HG03457 (cell line): Measurements from ENCODE around the gene GRAMD1A.
"Not testable (repeated sequence)": the region's sequence is repeated elsewhere in the genome, so short reads cannot be mapped to it uniquely, and the experiment has no call there.

Source experiments
- ATAC-seq: cut with Tn5 transposase; IDR thresholded peaks from one replicate; pipeline ENCODE4 v1.9.1; 2021; ENCODE audit warnings: moderate number of reproducible peaks; ENCODE audit not compliant: unreplicated experiment

GRAMD1A gene

DNA sequence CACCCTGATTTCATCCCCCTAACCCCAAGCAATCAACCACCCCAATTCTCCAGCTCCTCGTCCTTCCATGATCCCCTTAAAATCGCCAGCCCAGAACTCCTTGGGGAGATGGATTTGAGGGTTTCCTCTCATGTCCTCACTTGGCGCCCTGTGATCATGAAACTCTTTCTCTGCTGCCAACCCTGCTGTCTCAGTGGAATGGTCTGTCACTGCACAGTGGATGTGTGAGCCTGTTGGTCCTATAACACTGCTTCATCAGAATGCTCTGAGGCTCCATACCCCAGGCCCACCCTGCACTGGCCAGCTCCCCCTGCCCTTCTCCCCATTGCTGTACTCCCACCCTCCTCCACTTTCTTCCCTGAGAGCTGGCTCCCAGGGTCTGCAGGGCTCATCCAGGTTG is 23.5 kb upstream of the GRAMD1A start:
- ATAC-seq, result no peak

DNA sequence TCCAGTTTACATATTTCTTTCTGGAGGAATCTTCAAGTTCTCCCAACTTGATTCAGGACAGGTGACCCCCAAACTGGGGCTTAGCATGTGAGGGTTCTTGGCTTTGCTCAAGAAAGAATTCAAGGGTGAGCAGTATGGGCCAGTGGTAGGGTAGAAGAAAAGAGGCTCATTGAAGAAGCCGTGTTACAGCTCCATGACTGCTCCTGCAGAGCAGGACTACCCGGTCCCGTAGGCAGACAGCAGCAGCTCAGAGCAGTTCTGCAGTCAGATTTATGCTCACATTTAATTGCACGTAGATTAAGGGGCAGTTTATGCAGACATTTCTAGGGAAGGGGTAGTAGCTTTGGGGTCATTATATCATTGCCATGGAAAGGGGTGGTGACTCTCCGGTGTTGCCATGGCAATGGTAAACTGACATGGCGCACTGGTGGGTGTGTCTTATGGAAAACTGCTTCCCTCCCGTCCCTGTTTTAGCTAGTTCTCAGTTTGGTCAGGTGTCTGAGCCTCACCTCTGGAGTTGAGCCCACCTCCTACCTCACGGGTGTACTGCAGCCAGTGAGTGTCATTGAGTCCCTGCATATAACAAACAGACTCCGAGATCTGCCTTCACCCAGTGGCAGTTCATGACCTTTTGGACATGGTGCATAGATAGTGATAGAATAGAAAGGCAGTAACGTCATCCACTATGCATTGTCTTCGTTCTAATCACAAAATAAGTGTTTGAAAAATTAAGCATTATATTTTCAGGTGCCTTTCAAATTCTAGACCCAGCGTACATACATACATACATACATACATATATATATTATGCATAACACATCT is 20.1 kb upstream of the GRAMD1A start:
- no peak for ATAC-seq

DNA sequence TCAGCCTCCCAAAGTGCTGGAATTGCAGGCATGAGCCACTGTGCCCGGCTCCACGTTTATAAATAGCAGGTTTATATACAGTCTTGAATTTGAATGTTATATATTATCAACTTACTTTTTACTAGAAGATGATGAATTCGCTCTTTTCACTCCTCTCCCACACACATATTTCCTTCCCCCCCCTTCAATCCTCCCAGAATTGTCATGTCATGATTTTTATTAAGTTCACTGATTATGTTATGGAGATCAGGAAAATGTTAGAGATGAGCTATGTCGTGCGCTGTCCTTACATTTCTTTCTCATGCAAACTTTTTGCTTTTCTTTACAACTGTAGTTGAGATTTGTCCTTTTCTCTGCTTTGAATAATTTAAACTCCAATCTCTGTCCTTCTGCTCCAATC is 17.8 kb upstream of the GRAMD1A start:
- no peak for ATAC-seq

DNA sequence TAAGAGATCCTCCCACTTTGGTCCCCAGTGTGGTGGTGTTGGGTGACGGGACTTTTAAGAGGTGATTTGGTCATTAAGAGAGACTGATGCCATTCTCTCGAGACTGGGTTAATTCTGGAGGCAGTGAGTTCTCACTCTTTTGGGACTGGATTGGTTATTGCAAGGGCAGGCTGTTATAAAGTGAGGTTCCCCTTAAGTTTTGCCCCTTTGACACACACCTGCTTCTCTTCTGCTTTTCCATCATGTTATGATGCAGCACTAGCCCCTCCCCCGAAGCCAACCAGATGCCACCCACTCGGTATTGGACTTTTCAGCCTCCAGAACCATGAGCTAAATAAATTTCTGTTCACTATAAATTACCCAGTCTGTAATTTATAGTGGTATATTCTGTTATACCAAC is 16.3 kb upstream of the GRAMD1A start:
- ATAC-seq, result no peak

DNA sequence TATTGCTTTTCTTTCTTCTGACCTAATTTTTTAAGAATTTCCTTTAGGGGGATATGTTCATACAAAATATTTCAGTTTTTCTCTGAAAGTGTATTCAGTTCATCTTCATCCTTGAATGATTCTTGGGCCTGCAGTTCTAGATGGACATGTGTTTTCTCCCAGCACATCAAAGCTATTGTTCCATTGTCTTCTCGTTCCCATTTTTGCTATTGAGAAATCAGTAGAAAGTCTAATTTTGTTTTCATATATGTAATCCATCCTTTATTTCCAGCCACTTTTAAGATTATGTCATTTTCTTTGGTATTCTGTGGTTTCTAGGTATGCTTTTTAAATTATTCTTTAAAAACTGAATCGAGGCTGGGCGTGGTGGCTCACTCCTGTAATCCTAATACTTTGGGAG is 15.8 kb upstream of the GRAMD1A start:
- no peak for ATAC-seq

DNA sequence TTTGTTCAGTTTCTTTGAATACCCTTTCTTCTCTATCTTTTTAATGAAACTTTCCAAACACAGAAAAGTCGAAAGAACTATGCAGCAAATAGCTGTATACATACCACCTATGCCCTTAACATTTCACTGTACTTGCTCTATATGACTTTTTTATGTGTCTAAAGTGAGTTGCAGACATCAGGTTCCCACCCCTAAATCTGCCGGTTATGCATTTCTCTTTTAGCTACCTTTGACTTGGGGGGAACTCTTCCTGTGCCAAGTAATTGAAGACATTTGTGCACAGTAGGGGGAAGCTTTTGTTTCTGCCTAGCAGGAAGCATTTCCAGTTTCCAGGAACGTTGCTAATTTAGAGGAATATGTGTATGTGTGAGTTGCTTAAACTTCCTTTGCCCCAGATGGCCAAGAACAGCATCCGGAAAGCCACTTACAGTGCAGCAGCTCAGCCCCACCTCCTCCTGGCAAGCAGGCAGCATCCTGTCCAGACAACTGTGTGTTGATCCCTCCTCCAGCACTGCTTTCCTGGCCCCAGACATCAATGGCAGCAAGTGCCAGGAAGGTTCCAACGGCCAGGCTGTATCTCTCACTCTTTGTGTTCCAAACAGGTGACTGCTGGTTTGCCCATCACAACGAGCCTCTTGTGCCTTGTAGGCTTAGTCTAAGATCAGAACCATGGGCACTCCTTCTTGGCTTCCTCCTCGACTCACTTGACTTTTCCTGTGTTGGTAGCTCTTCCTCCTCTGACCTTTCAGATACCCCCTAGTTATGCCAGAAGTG is 14.7 kb upstream of the GRAMD1A start:
- ATAC-seq, result no peak

DNA sequence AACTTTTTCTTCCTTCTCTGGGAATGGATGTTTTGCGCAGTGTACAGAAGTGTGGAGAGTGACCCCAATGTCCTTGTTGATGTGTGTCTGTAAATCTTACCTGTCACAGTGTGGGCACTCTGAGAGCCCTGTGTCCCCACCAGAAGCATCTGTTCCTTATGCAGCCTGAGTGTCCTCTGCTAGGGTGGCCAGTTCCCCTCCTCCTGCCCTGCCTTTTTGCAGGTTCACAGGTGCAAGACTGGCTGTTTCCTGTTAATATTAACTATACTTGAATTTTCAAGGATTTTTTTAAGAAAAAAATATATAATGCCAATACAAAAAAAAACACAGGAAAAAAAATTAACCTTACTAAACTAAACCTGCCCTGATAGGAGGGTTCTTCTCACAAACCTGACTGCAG is 12.0 kb upstream of the GRAMD1A start:
- ATAC-seq, result no peak

DNA sequence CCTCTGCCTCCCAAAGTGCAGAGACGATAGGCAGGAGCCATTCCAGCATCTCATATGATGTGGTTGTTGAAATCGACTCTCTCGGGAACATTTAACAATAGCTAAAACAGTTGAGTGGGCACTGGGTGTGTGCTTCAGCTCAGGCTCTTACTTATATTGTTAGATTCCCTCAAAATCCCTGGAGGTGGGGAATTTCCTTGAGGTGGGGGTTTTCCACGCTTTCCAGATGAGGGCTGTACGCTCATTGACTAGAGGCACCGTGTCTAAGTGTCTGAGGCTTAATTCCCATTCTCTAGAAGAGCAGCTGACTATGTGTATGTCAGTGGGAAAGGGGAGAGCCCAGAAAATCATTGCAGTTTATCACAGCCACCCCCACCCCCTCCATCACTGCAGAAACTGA is 10.8 kb upstream of the GRAMD1A start:
- no peak for ATAC-seq

DNA sequence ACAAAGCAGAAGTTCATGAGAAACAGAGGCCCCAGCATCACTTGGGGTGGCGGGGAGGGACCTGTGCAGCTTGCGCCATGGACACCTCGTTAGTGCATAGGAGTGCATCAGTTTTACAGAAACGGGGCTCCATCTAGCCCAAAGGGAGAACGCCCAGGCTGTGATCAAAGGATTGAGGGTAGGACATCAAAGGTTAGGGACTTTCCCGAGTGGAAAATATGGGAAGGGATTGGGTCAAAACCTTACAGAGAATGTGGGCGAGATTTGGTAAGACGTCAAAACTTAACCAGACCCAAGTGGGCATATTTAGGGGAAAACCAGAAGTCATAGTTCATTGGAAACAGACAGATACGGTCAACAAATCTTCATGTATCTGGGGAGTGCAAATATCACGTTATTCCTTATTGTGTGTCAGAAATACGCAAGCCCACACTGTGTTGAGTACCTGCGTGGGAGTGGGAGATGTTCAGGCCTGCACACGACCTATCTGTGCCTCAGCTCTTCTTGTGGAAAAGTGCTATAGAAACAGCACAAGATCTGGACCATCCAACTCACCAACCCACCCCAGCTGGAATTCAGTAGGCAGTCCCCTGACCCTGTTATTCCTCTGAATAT is 9.4 kb upstream of the GRAMD1A start:
- ATAC-seq, result no peak

DNA sequence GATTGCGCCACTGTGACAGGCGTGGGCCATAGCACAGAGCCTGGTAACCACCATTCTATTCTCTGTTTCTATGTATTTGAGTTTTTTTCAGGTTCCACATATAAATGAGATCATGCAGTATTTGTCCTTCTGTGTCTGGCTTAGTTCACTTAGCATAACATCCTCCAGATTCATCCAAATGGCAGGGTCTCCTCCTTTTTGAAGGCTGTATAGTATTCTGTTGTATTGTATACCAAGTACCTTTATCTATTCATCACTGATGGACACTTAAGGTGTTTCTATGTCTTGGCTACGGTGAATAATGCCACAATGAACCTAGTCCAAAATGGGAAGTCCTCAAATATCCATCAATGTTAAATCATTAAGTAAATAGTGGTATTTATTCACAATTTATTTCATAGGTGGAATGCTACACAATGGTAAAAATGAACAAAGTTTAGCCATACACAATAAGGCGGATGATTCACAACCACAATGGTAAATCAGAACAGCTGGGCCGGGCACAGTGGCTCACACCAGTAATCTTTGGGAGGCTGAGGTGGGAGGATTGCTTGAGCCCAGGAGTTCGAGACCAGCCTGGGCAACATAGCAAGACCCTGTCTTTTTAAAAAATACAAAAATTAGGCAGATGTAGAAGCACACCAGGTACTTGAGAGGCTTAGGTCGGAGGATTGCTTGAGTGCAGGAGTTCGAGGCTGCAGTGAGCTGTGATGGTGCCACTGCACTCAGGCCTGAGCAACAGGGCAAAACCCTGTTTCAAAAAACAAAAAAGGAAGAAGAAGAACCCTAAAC is 8.4 kb upstream of the GRAMD1A start:
- no peak for ATAC-seq

DNA sequence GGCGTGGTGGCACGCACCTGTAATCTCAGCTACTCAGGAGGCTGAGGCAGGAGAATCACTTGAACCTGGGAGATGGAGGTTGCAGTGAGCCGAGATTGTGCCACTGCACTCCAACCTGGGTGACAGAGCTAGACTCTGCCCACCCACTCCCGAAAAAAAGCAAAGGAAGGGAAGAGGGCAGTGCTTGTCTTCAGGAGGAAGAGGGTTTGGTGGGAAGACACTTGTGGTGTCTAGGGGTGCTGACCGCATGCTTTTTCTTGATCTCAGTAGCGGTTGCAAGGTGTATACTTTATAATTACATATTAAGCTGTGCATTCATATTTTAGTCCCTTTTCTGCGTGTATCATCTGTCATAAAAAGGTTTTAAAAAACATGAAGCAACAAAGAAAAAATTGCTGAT is 7.5 kb upstream of the GRAMD1A start:
- not testable (repeated sequence) for ATAC-seq

DNA sequence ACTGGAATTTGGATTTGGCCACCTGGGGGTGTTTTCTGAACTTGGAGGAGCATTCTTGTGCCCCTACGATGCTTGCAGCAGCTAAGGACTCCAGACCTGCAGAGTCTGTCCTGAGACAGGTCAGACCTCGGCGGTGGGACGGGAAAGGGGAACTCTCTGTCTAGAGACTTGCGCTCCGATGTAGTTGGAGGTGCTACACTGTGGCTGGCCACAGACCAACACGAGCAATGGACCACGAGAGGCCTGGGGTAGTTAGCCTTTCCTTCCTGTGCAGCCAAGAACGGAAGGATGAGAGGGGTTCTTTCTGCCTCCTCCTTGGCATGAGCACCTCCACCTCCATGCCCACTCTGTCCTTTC is 5.9 kb upstream of the GRAMD1A start:
- no peak for ATAC-seq

DNA sequence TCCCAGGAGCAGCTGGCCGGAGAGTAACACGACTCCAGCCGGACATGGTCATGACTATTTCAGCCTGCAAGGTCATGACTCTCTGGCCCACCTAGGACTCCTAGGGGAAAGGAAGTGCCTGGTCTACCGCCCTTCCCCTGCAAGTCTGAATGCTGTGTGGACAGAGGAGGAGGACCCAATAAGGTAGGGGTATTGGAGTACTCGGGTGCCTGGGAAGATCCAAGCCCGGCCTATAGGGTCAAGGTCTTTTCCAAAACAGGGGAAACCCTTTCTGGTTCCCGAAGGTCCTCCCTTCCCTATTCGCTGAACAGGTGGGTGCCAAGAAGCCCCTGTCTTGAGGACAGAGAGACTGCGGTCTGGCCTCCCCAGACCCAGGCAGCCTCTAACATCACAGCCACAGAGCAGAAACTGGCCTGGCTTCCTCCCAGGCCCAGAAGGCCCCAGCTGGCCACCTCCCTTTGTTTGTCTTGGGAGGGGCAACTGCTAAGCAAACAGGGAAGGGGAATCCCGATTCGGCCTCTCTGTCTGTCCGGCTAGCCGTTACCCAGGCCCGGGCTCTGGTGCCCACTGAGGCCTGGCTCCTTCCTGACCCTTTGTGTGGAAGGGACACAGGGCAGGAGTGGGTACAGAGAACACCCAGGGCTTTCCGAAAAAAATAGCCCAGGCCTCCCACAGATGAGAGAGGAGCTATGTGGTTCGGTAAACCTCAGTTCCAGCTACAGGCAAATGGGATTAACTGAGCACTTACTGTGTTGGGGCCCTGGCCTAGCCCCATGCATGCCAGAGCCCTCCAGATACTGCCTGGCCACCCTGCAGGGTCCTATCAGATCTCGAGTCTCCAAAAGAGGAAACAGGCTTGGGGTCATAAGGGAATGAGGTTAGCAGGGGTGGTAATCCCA is 5.2 kb upstream of the GRAMD1A start:
- ATAC-seq, result no peak

DNA sequence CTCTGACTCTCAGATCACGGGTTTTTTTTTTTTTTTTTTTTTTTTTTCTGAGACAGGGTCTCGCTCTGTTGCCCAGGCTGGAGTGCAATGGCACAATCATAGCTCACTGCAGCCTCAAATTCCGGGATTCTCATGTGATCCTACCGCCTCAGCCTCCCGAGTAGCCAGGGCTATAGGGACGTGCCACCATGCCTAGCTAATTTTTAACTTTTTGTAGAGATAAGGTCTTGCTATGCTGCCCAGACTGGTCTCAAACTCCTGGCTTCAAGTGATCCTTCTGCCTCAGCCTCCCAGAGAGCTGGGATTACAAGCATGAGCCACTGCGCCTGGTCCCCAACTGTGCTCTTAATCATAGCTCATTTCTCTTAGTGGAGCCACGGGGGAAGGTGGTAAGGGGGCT is 4.6 kb upstream of the GRAMD1A start:
- no peak for ATAC-seq

DNA sequence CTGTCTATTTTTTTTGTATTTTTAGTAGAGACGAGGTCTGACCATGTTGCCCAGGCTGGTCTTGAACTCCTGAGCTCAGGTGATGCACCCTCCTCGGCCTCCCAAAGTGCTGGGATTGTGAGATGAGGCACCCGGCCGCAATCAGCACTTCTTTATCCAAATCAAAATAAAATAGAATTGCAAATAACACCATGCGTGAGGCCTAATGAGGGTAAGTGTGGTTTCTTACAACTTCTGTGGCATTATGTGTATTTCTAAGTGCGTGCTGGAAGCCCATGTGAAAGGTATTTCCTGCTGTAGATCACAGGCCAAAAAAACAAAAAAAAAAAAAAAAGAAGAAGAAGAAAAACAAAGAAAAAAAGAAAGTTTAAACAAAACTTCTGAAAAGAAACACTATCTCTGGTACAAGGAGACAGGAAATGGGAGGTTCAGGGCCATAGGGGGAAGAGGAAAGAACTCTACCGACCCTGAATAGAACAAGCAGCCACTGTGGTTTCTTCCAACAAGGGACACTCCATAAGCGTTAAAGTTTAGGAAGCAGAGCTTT is 3.0 kb upstream of the GRAMD1A start:
- ATAC-seq, result no peak

DNA sequence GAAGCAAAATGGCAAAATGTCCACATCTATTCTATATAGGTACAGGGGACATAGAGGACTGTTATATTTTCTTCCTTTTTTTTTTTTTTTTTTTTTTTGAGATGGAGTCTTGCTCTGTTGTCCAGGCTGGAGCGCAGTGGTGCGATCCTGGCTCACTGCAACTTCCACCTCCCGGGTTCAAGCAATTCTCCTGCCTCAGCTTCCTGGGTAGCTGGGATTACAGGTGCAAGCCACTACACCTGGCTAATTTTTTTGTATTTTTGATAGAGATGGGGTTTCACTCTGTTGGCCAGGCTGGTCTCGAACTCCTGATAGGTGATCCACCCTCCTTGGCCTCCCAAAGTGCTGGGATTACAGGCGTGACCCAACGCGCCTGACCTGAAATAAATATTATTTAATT is 1.9 kb upstream of the GRAMD1A start:
- not testable (repeated sequence) for ATAC-seq

DNA sequence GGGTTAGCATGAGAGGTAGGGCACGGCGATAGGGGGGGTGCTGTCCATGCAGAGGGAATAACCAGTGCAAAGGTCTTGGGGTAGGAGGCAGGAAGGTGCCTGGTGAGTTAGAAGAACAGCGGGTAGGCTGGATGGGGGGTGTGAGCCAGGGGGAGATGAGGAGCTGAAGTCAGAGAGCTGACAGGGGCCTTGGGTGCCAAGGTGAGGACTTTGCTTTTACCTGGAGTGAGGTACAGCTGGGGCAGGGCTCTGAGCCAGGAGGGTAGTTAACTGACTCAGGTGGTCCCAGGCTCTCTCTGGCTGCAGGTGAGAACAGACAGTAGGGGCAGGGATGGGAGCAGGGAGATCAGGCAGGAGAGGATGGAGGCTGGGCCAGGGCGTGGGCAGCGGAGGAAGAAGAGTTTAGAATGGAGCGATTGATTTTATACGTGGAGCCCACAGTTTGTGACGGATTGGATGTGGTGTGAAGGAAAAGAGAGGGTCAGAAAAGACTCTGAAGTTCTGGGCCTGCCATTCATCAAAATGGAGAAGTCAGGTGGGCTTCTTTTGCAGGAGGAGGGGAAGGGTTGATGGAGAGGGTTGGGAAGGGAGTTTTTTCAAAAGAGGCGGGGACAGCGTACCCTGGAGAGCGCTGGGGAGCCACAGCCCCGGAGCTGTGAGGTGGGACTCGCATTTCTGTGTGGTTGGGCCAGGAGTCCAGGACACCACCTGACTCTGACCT is 1.2 kb upstream of the GRAMD1A start:
- ATAC-seq, result no peak

DNA sequence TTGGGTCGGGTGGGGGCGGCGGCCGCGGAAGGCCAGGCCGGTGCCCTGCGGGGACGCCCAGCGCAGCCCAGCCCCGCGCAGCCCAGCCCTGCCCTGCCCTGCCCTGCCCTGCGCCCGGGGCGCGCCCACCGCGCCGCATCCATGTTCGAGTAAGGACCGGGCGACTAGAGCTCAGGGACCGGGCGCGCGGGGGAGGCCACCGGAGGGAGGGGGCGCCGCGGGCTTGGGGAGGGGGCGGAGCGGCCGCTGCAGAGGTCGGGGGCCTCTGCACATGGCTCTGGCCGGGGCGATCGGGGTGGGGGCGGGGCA is 169 bp downstream of the GRAMD1A start:
- no peak for ATAC-seq

DNA sequence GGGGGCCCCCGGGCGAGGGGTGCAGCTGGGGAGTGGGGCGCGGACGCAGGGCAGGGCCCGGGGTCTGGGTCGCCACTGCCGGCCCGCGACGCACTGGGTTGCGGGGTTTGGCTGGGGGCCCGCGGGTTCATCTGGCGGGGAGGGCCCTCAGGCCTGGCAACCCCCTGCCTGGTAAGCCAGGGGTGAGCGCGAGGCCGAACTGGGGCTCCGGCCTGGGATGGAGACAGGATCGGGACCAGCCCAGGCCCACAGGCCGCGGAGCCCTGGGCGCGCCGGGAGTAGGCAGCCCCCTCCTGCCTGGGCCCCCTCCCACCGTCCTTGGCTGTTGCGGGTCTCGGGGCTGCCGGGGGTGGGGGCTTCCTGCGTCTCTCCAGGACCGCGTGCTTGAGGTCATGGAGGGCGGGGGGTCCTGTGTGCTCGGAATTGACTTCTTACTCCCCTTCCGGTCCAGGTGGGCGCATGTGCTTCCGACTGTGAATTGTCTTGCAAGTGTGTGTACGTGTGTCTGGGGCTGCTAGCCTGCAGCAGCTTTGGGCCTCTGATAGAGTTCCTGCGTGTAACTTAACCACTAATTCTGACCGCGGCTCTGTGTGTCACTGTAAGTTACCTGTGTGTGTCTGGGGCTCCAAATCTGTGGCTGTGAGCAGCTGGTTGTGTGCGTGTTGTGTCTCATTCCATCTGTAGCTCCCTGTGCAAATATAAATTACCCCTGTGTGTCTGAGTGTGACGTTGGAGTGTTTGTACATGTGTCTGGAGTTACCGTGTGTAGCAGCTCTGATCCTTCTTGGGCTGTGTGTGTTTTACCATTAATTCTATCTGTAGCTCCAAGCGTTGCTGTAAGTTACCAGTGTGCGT is 751 bp downstream of the GRAMD1A start:
- ATAC-seq, result no peak
